Measurements from ENCODE around the gene MAF.

GRCh38 chr16:79595931-79596450 lies 4.5 kb downstream of the MAF start:
- TF ChIP-seq CTCF (IDR thresholded peaks at IDR 0.05) (no peak), POLR2A (IDR thresholded peaks at IDR 0.05) (no peak), EP300 (IDR thresholded peaks at IDR 0.05) (no peak)
